Smooth muscle cell of the coronary artery (primary cell): Measurements from ENCODE around the gene HGFAC. TPM values are rescaled to one million over a fixed set of nuclear protein-coding genes. Genes with fewer than 3 reads are reported as not detected.

Experiments used
- total RNA-seq: library from RNA; depleted of rRNA; stranded (reverse); fragments of >200 nt; gene quantifications from 2 replicates; pipeline ENCODE4 v1.2.3, GENCODE V29; 2014; ENCODE audit warnings: low replicate concordance

HGFAC gene
- not detected in 2 replicates for total RNA-seq

DNA sequence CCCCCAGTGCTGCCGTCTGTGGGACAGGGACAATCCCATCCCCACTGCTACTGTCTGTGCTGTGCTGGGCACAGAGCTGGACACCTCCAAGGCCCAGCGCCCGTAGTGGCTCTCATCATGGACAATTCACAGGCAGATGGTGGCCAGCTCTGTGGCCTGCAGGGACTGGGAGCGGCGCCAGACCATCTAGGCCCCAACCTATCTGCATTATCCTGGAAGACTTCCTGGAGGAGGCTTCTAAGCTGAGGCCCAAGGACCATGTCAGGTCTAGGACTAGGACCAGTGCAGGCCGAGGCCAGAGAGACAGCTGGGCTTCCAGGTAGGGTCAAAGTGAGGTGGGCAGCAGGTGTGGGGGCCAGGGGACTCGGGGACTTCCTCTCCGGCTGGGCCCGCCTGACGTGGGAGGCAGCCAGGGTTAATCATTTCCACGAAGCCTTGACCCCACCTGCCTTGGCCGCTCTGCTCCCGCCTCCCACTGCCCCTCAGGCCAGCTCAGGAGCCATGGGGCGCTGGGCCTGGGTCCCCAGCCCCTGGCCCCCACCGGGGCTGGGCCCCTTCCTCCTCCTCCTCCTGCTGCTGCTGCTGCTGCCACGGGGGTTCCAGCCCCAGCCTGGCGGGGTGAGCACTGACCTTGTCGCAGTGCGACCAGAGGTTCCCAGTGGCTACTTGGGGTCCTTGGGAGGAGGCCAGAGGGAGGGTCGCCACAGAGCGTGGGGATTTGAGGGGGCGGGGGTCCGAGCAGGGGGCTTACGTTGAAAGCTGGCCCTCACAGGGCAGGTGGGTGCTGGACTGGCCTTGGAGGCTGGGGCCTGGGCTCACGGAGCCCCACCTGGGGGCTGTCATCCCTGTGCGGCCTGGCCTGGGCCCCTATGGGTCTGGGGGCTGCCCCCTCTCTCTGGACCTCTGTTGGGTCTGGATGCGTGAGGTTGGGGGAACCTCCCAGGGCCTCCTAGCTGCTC, at the start of gene HGFAC:
Gene HGFAC (plus strand): TSS at position 468 of the 959 bp plus-strand sequence. CDS start 34 bp downstream, at position 502.

DNA sequence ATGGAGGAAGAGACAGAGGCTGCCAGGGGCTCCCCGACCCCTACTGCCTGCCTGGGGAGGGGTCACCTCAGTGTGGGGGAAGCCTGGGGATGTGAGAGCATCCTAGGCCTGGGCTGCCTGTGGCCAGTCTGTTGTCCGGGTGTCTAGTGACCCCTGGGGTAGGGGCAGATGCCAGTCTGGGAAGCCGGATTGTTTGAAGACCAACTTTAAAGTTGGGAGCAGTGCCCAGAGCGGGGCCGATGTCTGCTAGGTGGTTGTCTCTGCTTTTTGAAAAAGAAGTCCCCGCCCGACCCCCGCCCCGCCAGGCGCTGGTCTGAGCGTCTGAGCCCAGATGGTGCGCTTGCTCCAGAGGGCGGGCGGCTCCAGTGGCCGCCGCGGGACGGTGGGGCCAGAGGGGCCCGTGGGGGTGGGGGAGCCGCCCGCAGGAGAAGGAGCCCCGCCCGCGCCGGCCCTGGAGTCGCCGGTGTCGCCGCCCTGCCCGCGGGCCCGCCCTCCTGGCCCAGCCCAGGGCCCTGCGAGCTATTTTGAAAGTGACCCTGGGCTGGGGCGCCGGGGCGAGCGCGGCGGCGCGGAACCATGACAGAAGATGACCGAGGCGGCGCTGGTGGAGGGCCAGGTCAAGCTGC, 21.1 kb downstream of the HGFAC start, which contains the start of gene DOK7:
Gene DOK7 (plus strand): TSS at position 517 of the 626 bp plus-strand sequence. CDS start 70 bp downstream, at position 587.

Other genes with a start within 250 kb of the HGFAC start
- gene MSANTD1, start 192.8 kb upstream of the HGFAC start, total RNA-seq: 0.23 and 0.35 TPM in 2 replicates
- 12.4 and 18.4 TPM in 2 replicates for gene RGS12, start 148.9 kb upstream of the HGFAC start, total RNA-seq
- gene DOK7, start 21.3 kb downstream of the HGFAC start, total RNA-seq: 0.08 TPM in 1 of 2 replicates, not detected in the other
- gene LRPAP1, start 90.5 kb downstream of the HGFAC start, total RNA-seq: 92.3 and 164 TPM in 2 replicates